Gastroesophageal sphincter (tissue), 4 donors: Measurements from ENCODE around the gene AADAC. TPM values are rescaled to one million over a fixed set of nuclear protein-coding genes. Genes with fewer than 3 reads are reported as not detected.

Experiments
- ATAC-seq: fragments of 150-250 bp; one replicate; pipeline ENCODE4 v1.9.1; 2016; ENCODE audit warnings: mild to moderate bottlenecking, moderate library complexity
- H3K27ac ChIP-seq, 4 donors: fragments of 200-600 bp; sonication (generic) in 3 of 4; 1 replicate in 3 of 4; 2 replicates in 1 of 4; pipeline ENCODE4 v1.5.1; 2016 to 2019
- H3K27me3 ChIP-seq: fragments of 200-600 bp; sonication (generic); one replicate; pipeline ENCODE4 v1.5.1; 2019
- H3K36me3 ChIP-seq, 2 donors: fragments of 200-600 bp; sonication (generic); one replicate each; pipeline ENCODE4 v1.5.1; 2019; ENCODE audit warnings: control low read depth in 1 of 2
- H3K4me1 ChIP-seq, 3 donors: fragments of 200-600 bp; sonication (generic); 1 replicate in 2 of 3; 2 replicates in 1 of 3; pipeline ENCODE4 v1.5.1; 2016 to 2019; ENCODE audit warnings: control low read depth in 2 of 3
- H3K4me3 ChIP-seq, 2 donors: fragments of 200-600 bp; sonication (generic); one replicate each; pipeline ENCODE4 v1.5.1; 2019; ENCODE audit warnings: mild to moderate bottlenecking in 1 of 2, moderate library complexity in 1 of 2
- H3K9me3 ChIP-seq, 3 donors: fragments of 200-600 bp; sonication (generic); one replicate each; pipeline ENCODE4 v1.5.1; 2017 to 2019; ENCODE audit warnings: control low read depth in 2 of 3
- EP300 ChIP-seq: sonication (generic); formaldehyde crosslinking; IDR thresholded peaks from one replicate; pipeline ENCODE4 v1.6.1; 2017; ENCODE audit warnings: antibody characterized with exemption, mild to moderate bottlenecking
- POLR2A ChIP-seq, 2 donors: fragments of 450-650 bp; IDR thresholded peaks; one replicate each; pipeline ENCODE4 v1.6.1; 2017; ENCODE audit warnings: antibody characterized with exemption in 2 of 2, mild to moderate bottlenecking in 2 of 2, moderate library complexity in 1 of 2
- POLR2AphosphoS5 ChIP-seq: sonication (generic); formaldehyde crosslinking; IDR thresholded peaks from one replicate; pipeline ENCODE4 v1.6.1; 2017; ENCODE audit warnings: antibody characterized with exemption
- WGBS, 2 donors: methylation state at CpG; one replicate each; pipeline ENCODE4 v1.1.5; 2018; ENCODE audit warnings: low coverage in 1 of 2; 5-methylcytosine and 5-hydroxymethylcytosine counted together
- total RNA-seq, 4 donors: library from RNA; depleted of rRNA; stranded (reverse); fragments of >200 nt; gene quantifications; one replicate each; pipeline ENCODE4 v1.1.0, GENCODE V29; 2016
- TF ChIP-seq, protein P1 (sequence below), 4 experiments: fragments of 200-600 bp in 2 of 4; fragments of 450-650 bp in 2 of 4; sonication (generic) in 1 of 4; IDR thresholded peaks; one replicate each; pipeline ENCODE4 v1.5.1; 2017 to 2019; ENCODE audit warnings: antibody characterized with exemption in 4 of 4, mild to moderate bottlenecking in 2 of 4, moderate library complexity in 2 of 4

Gene AADAC
- total RNA-seq, 4 donors from 2014 or later: 0.40 TPM; not detected in 3

GRCh38 chr3:151863611-151864010, 49.7 kb downstream of the AADAC start:
- WGBS, 2 donors: 74 to 100% methylated on average over 1 to 2 of the region's 2 CpGs
- Histone ChIP-seq H3K27ac (no peak overlapping the region), H3K36me3 (no peaks in the 10 kb centered on the region), H3K9me3 (no peaks in the 10 kb centered on the region), H3K4me1 (peaks cover 0 to 6% (median 2%) of the 10 kb centered on the region in 3 donors), H3K27me3 (no peaks in the 10 kb centered on the region), H3K4me3 (no peak overlapping the region)
- no peak for ATAC-seq
- TF ChIP-seq, protein P1, sequence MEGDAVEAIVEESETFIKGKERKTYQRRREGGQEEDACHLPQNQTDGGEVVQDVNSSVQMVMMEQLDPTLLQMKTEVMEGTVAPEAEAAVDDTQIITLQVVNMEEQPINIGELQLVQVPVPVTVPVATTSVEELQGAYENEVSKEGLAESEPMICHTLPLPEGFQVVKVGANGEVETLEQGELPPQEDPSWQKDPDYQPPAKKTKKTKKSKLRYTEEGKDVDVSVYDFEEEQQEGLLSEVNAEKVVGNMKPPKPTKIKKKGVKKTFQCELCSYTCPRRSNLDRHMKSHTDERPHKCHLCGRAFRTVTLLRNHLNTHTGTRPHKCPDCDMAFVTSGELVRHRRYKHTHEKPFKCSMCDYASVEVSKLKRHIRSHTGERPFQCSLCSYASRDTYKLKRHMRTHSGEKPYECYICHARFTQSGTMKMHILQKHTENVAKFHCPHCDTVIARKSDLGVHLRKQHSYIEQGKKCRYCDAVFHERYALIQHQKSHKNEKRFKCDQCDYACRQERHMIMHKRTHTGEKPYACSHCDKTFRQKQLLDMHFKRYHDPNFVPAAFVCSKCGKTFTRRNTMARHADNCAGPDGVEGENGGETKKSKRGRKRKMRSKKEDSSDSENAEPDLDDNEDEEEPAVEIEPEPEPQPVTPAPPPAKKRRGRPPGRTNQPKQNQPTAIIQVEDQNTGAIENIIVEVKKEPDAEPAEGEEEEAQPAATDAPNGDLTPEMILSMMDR (IDR thresholded peaks at IDR 0.05): no peak
- no peak for TF ChIP-seq EP300
- no peak for TF ChIP-seq POLR2AphosphoS5
- no peak for TF ChIP-seq POLR2A (IDR thresholded peaks at IDR 0.05)

DNA sequence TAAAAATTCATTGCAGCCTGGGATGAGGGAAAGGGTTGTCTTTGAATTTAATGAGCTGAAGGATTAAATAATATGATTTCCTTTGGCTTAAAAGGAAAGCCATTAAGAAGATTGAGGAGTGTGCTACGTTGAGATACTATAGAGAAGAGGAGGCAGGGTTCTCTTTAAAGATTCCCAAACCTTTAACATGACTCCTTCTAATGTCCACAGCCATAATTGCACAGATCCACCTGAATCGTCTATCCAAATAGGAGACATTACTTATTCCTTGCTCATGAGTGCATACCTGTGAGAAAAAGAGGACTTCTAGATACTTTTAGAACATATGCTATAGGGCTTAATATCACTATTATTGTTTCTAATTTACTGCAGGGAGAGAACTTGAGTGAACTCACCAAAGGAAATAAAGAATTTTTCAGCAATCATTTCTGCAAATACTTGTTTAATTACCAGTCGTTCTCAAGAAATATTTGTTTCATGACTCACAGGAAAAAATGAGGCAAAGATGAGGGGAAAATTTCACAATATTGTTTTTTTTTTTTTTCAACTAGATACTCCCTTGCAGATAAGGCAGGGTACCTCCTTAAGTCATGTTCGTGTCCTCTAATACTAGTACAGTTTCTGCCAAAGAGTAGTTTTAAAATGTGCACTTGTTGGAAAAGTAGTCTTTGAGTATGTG, 50.6 kb downstream of the AADAC start:
- no peak overlapping the region for H3K27ac ChIP-seq
- no peaks in the 10 kb centered on the region for H3K27me3 ChIP-seq
- no peaks in the 10 kb centered on the region for H3K36me3 ChIP-seq
- H3K9me3 ChIP-seq: no peaks in the 10 kb centered on the region
- ATAC-seq: no peak
- H3K4me1 ChIP-seq: no peaks in the 10 kb centered on the region
- WGBS, 2 donors: 23 to 59% methylated on average over 4 of the region's 4 CpGs
- TF ChIP-seq POLR2A (IDR thresholded peaks at IDR 0.05): no peak
- peak; percentile 7 for TF ChIP-seq POLR2AphosphoS5
- no peak overlapping the region for H3K4me3 ChIP-seq

- no peaks in the 10 kb centered on the region for H3K27me3 ChIP-seq
- WGBS, 2 donors: 58 to 79% methylated on average over 3 to 4 of the region's 4 CpGs
These were observed 52.9 kb downstream of the AADAC start for GRCh38 chr3:151866711-151867410.

GRCh38 chr3:151867666-151868065, 53.8 kb downstream of the AADAC start:
- no peaks in the 10 kb centered on the region for H3K9me3 ChIP-seq
- H3K27ac ChIP-seq: no peak overlapping the region
- no peaks in the 10 kb centered on the region for H3K27me3 ChIP-seq
- no peaks in the 10 kb centered on the region for H3K4me1 ChIP-seq
- H3K4me3 ChIP-seq: no peak overlapping the region
- ATAC-seq: no peak
- TF ChIP-seq, protein P1 (IDR thresholded peaks at IDR 0.05): no peak
- TF ChIP-seq POLR2A (IDR thresholded peaks at IDR 0.05) (no peak), EP300 (no peak), POLR2AphosphoS5 (no peak)
- WGBS, 2 donors: 96 to 100% methylated on average over 1 of the region's 1 CpG
- H3K36me3 ChIP-seq: no peaks in the 10 kb centered on the region

More at GRCh38 chr3:151866711-151867410, 52.9 kb downstream of the AADAC start:
- Histone ChIP-seq H3K9me3 (no peaks in the 10 kb centered on the region), H3K4me1 (no peaks in the 10 kb centered on the region), H3K27ac (no peak overlapping the region), H3K4me3 (no peak overlapping the region), H3K36me3 (no peaks in the 10 kb centered on the region)
- TF ChIP-seq POLR2A (IDR thresholded peaks at IDR 0.05): no peak
- no peak for TF ChIP-seq POLR2AphosphoS5
- TF ChIP-seq EP300: no peak
- TF ChIP-seq, protein P1 (IDR thresholded peaks at IDR 0.05): no peak
- no peak for ATAC-seq

DNA sequence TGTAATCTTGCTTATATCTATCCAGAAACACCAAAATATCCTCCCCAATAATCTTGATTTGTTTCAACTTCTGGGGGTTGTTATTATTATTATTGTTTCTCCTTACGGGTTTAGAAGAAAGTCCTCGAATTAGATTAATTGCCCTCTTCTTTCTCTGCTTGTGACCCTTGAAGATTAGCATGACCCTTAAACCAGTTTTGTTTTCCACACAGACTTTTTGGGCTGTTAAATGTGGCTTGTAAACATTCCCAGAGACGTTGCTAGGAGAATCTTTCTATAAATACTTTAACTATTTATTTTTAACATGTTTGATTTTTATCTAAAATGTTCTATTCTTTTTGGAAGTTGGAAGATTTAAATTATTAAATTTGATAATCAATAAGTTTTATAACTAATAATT, 55.3 kb downstream of the AADAC start:
- H3K27ac ChIP-seq: no peak overlapping the region
- WGBS, 2 donors: 16 to 23% methylated on average over 3 of the region's 3 CpGs

More for the DNA sequence above, 55.3 kb downstream of the AADAC start:
- no peak for ATAC-seq
- TF ChIP-seq POLR2A (IDR thresholded peaks at IDR 0.05): no peak
- TF ChIP-seq, protein P1 (IDR thresholded peaks at IDR 0.05): no peak
- TF ChIP-seq EP300: no peak
- TF ChIP-seq POLR2AphosphoS5: no peak
- no peaks in the 10 kb centered on the region for H3K36me3 ChIP-seq
- no peak overlapping the region for H3K4me3 ChIP-seq
- no peaks in the 10 kb centered on the region for H3K9me3 ChIP-seq
- H3K27me3 ChIP-seq: no peaks in the 10 kb centered on the region
- no peaks in the 10 kb centered on the region for H3K4me1 ChIP-seq
